GM12891 (cell line): ENCODE measurements around the gene RAPH1.

Source experiments
- POLR2A ChIP-seq: IDR thresholded peaks from 2 replicates; pipeline ENCODE4 v1.6.1; 2011; ENCODE audit warnings: low read depth, low read length, control low read depth
- POLR2AphosphoS5 ChIP-seq: IDR thresholded peaks from 2 replicates; pipeline ENCODE4 v1.6.1; 2011; ENCODE audit warnings: low read depth, low read length, control low read depth
- SPI1 ChIP-seq: IDR thresholded peaks from 2 replicates; pipeline ENCODE4 v1.6.1; 2011; ENCODE audit warnings: low read depth, low read length, control low read depth
- TAF1 ChIP-seq: IDR thresholded peaks from 2 replicates; pipeline ENCODE4 v1.6.1; 2011; ENCODE audit warnings: low read depth, low read length, control low read depth

- TF ChIP-seq POLR2AphosphoS5 = no peak
- no peak for TF ChIP-seq SPI1
- TF ChIP-seq POLR2A = no peak
- TF ChIP-seq TAF1 = no peak
Measured at GRCh38 chr2:203346612-203347011, 188.5 kb downstream of the RAPH1 start.
